RWPE2 (cell line): Measurements from ENCODE around the gene ENO3.
A peak's percentile ranks its signal among the peaks of the same experiment; 100 is the strongest.

Experiments used
- ATAC-seq: fragments of 200-7000 bp; cut with Tn5 transposase; 3 replicates; pipeline ENCODE4 v1.9.1; 2021; ENCODE audit warnings: low read depth
- DNase-seq: peaks from one replicate; pipeline ENCODE4 v3.0.0-alpha.2; 2020; ENCODE audit warnings: low spot score
- H3K27ac ChIP-seq: fragments of 450-650 bp; 2 replicates; pipeline ENCODE4 v1.5.1; 2017; ENCODE audit warnings: mild to moderate bottlenecking; ENCODE audit not compliant: poor library complexity, severe bottlenecking
- H3K27me3 ChIP-seq: fragments of 250-450 bp; sonication (Bioruptor Pico); 2 replicates; pipeline ENCODE4 v1.5.1; 2021; ENCODE audit warnings: mild to moderate bottlenecking, moderate library complexity; ENCODE audit not compliant: insufficient read depth, poor library complexity, severe bottlenecking
- H3K36me3 ChIP-seq: fragments of 250-450 bp; sonication (Bioruptor Pico); 2 replicates; pipeline ENCODE4 v1.5.1; 2020; ENCODE audit warnings: low read depth, mild to moderate bottlenecking, moderate library complexity
- H3K4me1 ChIP-seq: fragments of 250-450 bp; sonication (Bioruptor Pico); 2 replicates; pipeline ENCODE4 v1.5.1; 2021; ENCODE audit warnings: mild to moderate bottlenecking, moderate library complexity; ENCODE audit not compliant: insufficient read depth, poor library complexity, severe bottlenecking
- H3K4me3 ChIP-seq: fragments of 250-450 bp; sonication (Bioruptor Pico); 2 replicates; pipeline ENCODE4 v1.5.1; 2021; ENCODE audit warnings: mild to moderate bottlenecking, moderate library complexity; ENCODE audit not compliant: severe bottlenecking
- H3K9me3 ChIP-seq: fragments of 250-450 bp; sonication (Bioruptor Pico); 2 replicates; pipeline ENCODE4 v1.5.1; 2021; ENCODE audit warnings: mild to moderate bottlenecking, moderate library complexity; ENCODE audit not compliant: severe bottlenecking
- TF ChIP-seq, protein P1 (sequence below): fragments of 450-650 bp; IDR thresholded peaks from one replicate; pipeline ENCODE4 v1.5.1; 2017; ENCODE audit warnings: mild to moderate bottlenecking, moderate library complexity; ENCODE audit not compliant: poor library complexity, severe bottlenecking

ENO3 gene

GRCh38 chr17:4998732-4999429, 48.0 kb downstream of the ENO3 start:
- ATAC-seq (peak; percentile 18; the same call in 1 of the 3 replicates), DNase-seq (no peak)
- H3K36me3 ChIP-seq: peaks cover 47% of the 10 kb centered on the region
- TF ChIP-seq, protein P1, sequence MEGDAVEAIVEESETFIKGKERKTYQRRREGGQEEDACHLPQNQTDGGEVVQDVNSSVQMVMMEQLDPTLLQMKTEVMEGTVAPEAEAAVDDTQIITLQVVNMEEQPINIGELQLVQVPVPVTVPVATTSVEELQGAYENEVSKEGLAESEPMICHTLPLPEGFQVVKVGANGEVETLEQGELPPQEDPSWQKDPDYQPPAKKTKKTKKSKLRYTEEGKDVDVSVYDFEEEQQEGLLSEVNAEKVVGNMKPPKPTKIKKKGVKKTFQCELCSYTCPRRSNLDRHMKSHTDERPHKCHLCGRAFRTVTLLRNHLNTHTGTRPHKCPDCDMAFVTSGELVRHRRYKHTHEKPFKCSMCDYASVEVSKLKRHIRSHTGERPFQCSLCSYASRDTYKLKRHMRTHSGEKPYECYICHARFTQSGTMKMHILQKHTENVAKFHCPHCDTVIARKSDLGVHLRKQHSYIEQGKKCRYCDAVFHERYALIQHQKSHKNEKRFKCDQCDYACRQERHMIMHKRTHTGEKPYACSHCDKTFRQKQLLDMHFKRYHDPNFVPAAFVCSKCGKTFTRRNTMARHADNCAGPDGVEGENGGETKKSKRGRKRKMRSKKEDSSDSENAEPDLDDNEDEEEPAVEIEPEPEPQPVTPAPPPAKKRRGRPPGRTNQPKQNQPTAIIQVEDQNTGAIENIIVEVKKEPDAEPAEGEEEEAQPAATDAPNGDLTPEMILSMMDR: no peak
- H3K9me3 ChIP-seq: no peaks in the 10 kb centered on the region
- H3K27me3 ChIP-seq: no peaks in the 10 kb centered on the region
- H3K27ac ChIP-seq: peak overlapping the region; percentile 65
- H3K4me1 ChIP-seq: peaks cover 3% of the 10 kb centered on the region
- H3K4me3 ChIP-seq: peak overlapping the region; percentile 87

DNA sequence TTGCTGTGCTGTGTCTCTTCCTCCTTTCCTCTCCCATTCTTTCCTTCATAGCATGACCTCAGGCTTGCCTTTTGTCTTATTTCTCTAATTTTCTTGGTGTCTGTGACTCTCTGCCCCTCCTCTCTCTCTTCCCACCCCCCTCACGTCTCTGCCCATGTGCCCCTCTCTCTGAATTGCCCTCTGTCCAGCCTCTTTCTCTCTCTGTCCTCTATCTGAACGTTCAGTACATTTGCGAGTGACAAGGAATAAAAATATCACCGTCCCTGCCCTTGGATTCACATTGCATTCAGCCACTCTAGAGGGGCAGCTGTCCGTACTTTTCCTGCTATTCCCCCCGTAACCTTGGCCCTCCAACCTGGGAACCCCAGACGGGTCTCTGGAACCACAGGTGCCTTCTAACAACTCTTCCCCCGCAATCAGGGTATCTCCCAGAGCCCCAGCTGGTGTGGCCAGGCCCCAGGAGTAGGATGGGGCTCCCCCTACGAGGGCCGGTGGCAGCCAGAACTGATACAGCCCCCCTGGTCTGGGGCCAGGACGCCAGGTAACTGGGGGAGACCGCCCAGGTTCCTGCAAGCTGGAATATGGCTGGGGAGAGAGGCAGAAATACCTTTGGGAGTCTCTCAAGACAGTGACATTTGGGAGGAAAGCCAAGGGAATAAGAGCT, 48.6 kb downstream of the ENO3 start:
- TF ChIP-seq, protein P1: no peak
- Histone ChIP-seq H3K36me3 (peaks cover 54% of the 10 kb centered on the region), H3K27ac (peak overlapping the region; percentile 65), H3K4me1 (peaks cover 3% of the 10 kb centered on the region), H3K4me3 (peak overlapping the region; percentile 87), H3K27me3 (no peaks in the 10 kb centered on the region), H3K9me3 (no peaks in the 10 kb centered on the region)
- ATAC-seq (no peak), DNase-seq (no peak)

DNA sequence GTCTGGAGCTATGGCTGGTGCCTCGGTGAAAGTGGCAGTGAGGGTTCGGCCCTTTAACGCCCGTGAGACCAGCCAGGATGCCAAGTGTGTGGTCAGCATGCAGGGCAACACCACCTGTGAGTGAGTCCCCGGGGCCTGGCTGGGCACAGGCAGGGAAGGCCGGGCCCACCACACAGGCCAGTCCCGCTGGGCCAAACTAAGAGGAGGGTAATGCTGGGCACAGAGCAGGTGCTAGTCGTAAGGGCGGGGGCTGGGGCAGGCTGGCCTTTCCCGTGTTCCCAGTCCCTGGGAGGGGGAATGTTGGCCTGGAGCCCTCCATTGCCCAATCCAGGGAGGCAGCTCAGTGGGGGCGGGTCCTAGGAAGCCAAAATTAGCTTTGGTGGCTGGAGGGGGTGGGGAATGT, 49.3 kb downstream of the ENO3 start:
- Histone ChIP-seq H3K4me1 (peaks cover 3% of the 10 kb centered on the region), H3K27me3 (no peaks in the 10 kb centered on the region), H3K27ac (no peak overlapping the region), H3K36me3 (peaks cover 60% of the 10 kb centered on the region), H3K9me3 (no peaks in the 10 kb centered on the region), H3K4me3 (no peak overlapping the region)
- ATAC-seq (no peak), DNase-seq (no peak)
- TF ChIP-seq, protein P1: no peak

DNA sequence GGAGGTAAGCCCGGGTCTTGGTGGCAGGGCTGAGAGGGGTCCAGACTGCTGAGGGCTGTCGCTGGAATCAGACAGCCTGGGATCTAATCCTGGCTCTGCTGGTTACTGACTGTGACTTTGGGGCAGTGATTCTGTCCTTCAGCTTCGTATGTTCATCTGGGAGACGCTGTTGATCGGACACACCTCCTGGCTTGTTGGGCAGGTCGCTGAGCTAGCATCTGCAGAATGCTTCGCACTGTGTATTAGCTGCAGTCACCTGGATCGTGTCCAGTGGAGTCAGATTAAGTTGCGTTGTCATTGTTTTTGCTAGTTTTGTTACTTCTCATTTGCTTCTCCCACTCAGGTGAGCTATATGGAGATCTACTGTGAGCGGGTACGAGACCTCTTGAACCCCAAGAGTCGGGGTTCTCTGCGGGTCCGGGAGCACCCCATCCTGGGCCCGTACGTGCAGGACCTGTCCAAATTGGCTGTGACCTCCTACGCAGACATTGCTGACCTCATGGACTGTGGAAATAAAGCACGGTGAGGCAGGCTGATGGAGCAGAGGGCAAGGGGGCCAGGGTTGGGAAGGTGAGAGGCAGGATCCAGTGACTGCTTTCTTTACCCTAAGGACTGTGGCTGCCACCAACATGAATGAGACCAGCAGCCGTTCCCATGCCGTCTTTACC, 51.3 kb downstream of the ENO3 start:
- no peaks in the 10 kb centered on the region for H3K9me3 ChIP-seq
- no peaks in the 10 kb centered on the region for H3K27me3 ChIP-seq
- no peak overlapping the region for H3K27ac ChIP-seq
- no peak overlapping the region for H3K4me3 ChIP-seq
- ATAC-seq: no peak
- H3K36me3 ChIP-seq: peaks cover 81% of the 10 kb centered on the region
- TF ChIP-seq, protein P1: no peak
- DNase-seq: no peak
- peaks cover 3% of the 10 kb centered on the region for H3K4me1 ChIP-seq
